ENCODE results near the gene RPL18A. TPM values are rescaled to one million over a fixed set of nuclear protein-coding genes. Genes with fewer than 3 reads are reported as not detected.
A peak's percentile ranks its signal among the peaks of the same experiment; 100 is the strongest.

RPL18A gene
- total and polyA plus RNA-seq, 4 donors: 1,221 to 3,237 (median 1,789) TPM

DNA sequence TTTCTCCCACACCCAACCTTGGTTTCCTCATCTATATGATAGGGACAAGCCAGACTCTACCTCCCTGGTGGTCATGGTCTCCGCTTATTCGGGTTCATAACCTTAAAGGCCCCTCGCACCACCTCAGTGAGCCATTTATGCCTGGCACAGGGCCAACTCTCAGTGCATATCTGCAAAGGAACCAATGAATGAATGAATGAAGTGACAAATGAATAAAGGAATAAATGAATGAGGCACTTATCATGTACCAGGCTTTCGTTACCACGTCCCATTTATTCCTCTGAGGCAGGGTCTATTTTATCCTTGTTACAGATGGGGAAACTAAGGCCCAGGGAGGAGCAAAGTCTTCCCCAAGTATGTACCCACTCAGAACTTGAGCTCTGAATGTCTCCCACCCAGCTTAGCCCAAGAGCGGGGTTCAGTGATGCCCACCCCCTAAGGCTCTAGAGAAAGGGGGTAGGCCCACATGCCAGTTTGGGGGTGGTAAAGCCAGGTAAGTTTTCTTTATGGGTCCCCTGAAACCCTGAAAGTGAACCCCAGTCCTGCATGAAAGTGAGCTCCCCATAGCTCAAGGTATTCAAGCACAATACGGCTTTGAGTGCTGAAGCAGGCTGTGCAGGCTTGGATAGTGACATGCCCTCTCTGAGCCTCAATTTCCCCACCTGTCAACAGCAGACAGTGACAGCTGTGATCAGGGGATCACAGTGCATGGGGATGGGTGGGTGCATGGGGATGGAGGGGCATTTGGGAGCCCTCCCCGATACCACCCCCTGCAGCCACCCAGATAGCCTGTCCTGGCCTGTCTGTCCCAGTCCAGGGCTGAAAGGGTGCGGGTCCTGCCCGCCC lies 11.5 kb downstream of the RPL18A start:
- no peak for ATAC-seq (ENCODE audit: low FRiP score)

GRCh38 chr19:17871878-17872250 lies 12.2 kb downstream of the RPL18A start, which contains the start of gene SLC5A5:
Gene SLC5A5 (plus strand): TSS chr19:17871945. CDS start chr19:17872320, 375 bp downstream.
- ATAC-seq (ENCODE audit: low FRiP score): no peak
- Histone ChIP-seq H3K36me3 (ENCODE audit: control insufficient read depth in 1 of 2, insufficient read depth in 2 of 2, low read length in 1 of 2) (no peaks in the 10 kb centered on the region), H3K4me1 (ENCODE audit: control insufficient read depth in 1 of 2, insufficient read depth in 2 of 2, low read length in 2 of 2) (no peaks in the 10 kb centered on the region), H3K4me3 (ENCODE audit: low read length in 2 of 2) (no peak within 1 kb of the TSS), H3K27me3 (ENCODE audit: control insufficient read depth in 1 of 2, insufficient read depth in 2 of 2, low read length in 1 of 2) (peaks cover 0 to 1% of the 10 kb centered on the region in 2 donors), H3K27ac (ENCODE audit: low read depth in 1 of 2, low read length in 2 of 2) (no peak within 1 kb of the TSS), H3K9me3 (ENCODE audit: control insufficient read depth, low read length) (no peaks in the 10 kb centered on the region)
- intact Hi-C loops (cut with DNase I): no loop called here
- no peak for DNase-seq
- WGBS, 2 donors: 2 to 3% methylated on average over 23 to 26 of the region's 26 CpGs

More for the DNA sequence above, 11.5 kb downstream of the RPL18A start:
- no peak for DNase-seq
- WGBS, 2 donors: 53 to 58% methylated on average over 10 of the region's 10 CpGs
- Histone ChIP-seq H3K4me1 (ENCODE audit: control insufficient read depth in 1 of 2, insufficient read depth in 2 of 2, low read length in 2 of 2) (no peaks in the 10 kb centered on the region), H3K27ac (ENCODE audit: low read depth in 1 of 2, low read length in 2 of 2) (no peak overlapping the region), H3K9me3 (ENCODE audit: control insufficient read depth, low read length) (no peaks in the 10 kb centered on the region), H3K4me3 (ENCODE audit: low read length in 2 of 2) (no peak overlapping the region), H3K36me3 (ENCODE audit: control insufficient read depth in 1 of 2, insufficient read depth in 2 of 2, low read length in 1 of 2) (no peaks in the 10 kb centered on the region), H3K27me3 (ENCODE audit: control insufficient read depth in 1 of 2, insufficient read depth in 2 of 2, low read length in 1 of 2) (peaks cover 0 to 1% of the 10 kb centered on the region in 2 donors)
- intact Hi-C loops (cut with DNase I): no loop called here

- Histone ChIP-seq H3K4me1 (ENCODE audit: control insufficient read depth in 1 of 2, insufficient read depth in 2 of 2, low read length in 2 of 2) (no peaks in the 10 kb centered on the region), H3K27ac (ENCODE audit: low read depth in 1 of 2, low read length in 2 of 2) (no peak overlapping the region), H3K9me3 (ENCODE audit: control insufficient read depth, low read length) (no peaks in the 10 kb centered on the region), H3K4me3 (ENCODE audit: low read length in 2 of 2) (no peak overlapping the region), H3K36me3 (ENCODE audit: control insufficient read depth in 1 of 2, insufficient read depth in 2 of 2, low read length in 1 of 2) (no peaks in the 10 kb centered on the region), H3K27me3 (ENCODE audit: control insufficient read depth in 1 of 2, insufficient read depth in 2 of 2, low read length in 1 of 2) (peaks cover 0 to 1% of the 10 kb centered on the region in 2 donors)
- intact Hi-C loops (cut with DNase I): no loop called here
- DNase-seq (no peak), ATAC-seq (ENCODE audit: low FRiP score) (peak; percentile 13)
- 4 to 6% methylated on average over 49 to 61 of the region's 61 CpGs for WGBS, 2 donors
These were observed 12.7 kb downstream of the RPL18A start for GRCh38 chr19:17872251-17873001.

DNA sequence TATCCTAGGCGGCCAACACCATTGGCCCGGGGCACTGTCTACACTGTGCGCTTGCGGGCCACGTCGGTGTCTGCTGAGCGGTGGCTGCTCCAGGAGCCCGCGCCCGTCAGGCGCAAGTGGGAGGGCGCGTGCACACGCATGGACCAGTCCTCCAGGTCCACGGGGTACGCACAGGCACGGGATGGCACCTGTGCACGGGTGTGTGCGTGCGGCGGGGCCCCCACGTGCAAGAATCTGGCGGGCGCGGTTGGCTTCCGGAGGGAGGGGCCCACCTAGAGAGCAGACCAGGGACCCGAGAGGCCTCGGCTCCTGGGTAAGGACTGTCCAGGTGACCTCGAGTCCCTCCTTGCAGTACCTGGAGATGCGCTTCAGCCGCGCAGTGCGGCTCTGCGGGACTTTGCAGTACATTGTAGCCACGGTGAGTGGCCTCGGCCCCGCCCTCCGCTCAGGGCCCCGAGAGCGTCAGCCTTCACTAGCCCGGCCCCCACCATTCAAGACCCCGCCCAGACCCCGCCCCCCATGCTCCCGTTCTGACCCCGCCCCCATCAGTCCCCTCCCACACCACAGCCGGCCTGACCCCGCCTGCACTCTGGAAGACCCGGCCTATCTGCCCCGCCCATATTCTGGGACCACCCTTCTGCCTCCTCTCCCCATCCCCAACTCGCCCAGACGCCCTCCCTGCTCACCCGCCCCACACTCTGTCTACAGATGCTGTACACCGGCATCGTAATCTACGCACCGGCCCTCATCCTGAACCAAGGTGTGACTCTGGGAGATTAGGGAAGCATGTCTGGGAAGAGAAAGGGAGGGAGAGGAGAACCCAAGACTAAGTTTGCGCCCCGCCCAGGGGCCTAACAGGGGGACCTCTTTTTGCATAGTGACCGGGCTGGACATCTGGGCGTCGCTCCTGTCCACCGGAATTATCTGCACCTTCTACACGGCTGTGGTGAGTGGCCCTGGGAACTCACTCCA lies 14.4 kb downstream of the RPL18A start:
- intact Hi-C loops (cut with DNase I): no loop called here
- Histone ChIP-seq H3K27me3 (ENCODE audit: control insufficient read depth in 1 of 2, insufficient read depth in 2 of 2, low read length in 1 of 2) (peaks cover 0 to 1% of the 10 kb centered on the region in 2 donors), H3K27ac (ENCODE audit: low read depth in 1 of 2, low read length in 2 of 2) (no peak overlapping the region), H3K9me3 (ENCODE audit: control insufficient read depth, low read length) (no peaks in the 10 kb centered on the region), H3K36me3 (ENCODE audit: control insufficient read depth in 1 of 2, insufficient read depth in 2 of 2, low read length in 1 of 2) (no peaks in the 10 kb centered on the region), H3K4me1 (ENCODE audit: control insufficient read depth in 1 of 2, insufficient read depth in 2 of 2, low read length in 2 of 2) (no peaks in the 10 kb centered on the region), H3K4me3 (ENCODE audit: low read length in 2 of 2) (no peak overlapping the region)
- peak; percentile 35 for ATAC-seq (ENCODE audit: low FRiP score)
- DNase-seq: no peak
- 6% methylated on average over 51 to 63 of the region's 63 CpGs for WGBS, 2 donors

GRCh38 chr19:17874758-17875135 lies 15.0 kb downstream of the RPL18A start:
- no peak for ATAC-seq (ENCODE audit: low FRiP score)
- no peak overlapping the region for H3K4me3 ChIP-seq (ENCODE audit: low read length in 2 of 2)
- H3K36me3 ChIP-seq (ENCODE audit: control insufficient read depth in 1 of 2, insufficient read depth in 2 of 2, low read length in 1 of 2): no peaks in the 10 kb centered on the region
- WGBS, 2 donors: 87 to 91% methylated on average over 9 of the region's 9 CpGs
- DNase-seq: no peak
- intact Hi-C loops (cut with DNase I): no loop called here
- H3K4me1 ChIP-seq (ENCODE audit: control insufficient read depth in 1 of 2, insufficient read depth in 2 of 2, low read length in 2 of 2): no peaks in the 10 kb centered on the region
- H3K9me3 ChIP-seq (ENCODE audit: control insufficient read depth, low read length): no peaks in the 10 kb centered on the region
- peaks cover 0 to 1% of the 10 kb centered on the region in 2 donors for H3K27me3 ChIP-seq (ENCODE audit: control insufficient read depth in 1 of 2, insufficient read depth in 2 of 2, low read length in 1 of 2)
- no peak overlapping the region for H3K27ac ChIP-seq (ENCODE audit: low read depth in 1 of 2, low read length in 2 of 2)

GRCh38 chr19:17877696-17878095 lies 18.0 kb downstream of the RPL18A start:
- Histone ChIP-seq H3K4me3 (ENCODE audit: low read length in 2 of 2) (no peak overlapping the region), H3K4me1 (ENCODE audit: control insufficient read depth in 1 of 2, insufficient read depth in 2 of 2, low read length in 2 of 2) (no peaks in the 10 kb centered on the region), H3K9me3 (ENCODE audit: control insufficient read depth, low read length) (no peaks in the 10 kb centered on the region), H3K27me3 (ENCODE audit: control insufficient read depth in 1 of 2, insufficient read depth in 2 of 2, low read length in 1 of 2) (peaks cover 0 to 1% of the 10 kb centered on the region in 2 donors), H3K36me3 (ENCODE audit: control insufficient read depth in 1 of 2, insufficient read depth in 2 of 2, low read length in 1 of 2) (no peaks in the 10 kb centered on the region), H3K27ac (ENCODE audit: low read depth in 1 of 2, low read length in 2 of 2) (no peak overlapping the region)
- 79 to 90% methylated on average over 16 of the region's 16 CpGs for WGBS, 2 donors
- DNase-seq: no peak
- no peak for ATAC-seq (ENCODE audit: low FRiP score)
- intact Hi-C loops (cut with DNase I): no loop called here

DNA sequence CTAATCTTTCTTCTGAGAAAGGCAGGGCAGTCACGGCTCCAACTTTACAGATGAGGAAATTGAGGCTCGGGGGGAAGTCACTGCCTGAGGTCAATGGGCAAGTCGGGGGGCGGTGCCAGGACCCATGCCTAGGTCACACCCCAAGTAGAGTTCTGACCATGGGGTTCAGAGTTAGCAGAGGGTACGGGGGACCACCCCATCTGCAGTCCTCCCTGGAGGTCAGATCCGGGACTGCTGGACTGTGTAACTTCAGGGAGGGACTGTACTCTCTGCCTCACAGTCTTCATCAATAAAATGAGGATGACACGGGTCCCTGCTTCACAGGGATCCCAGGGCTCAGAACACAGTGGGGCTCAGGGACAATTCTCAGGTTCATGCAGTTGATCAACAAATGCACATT lies 19.8 kb downstream of the RPL18A start:
- DNase-seq: no peak
- WGBS, 2 donors: 77 to 79% methylated on average over 7 of the region's 7 CpGs
- no peaks in the 10 kb centered on the region for H3K9me3 ChIP-seq (ENCODE audit: control insufficient read depth, low read length)
- H3K27ac ChIP-seq (ENCODE audit: low read depth in 1 of 2, low read length in 2 of 2): no peak overlapping the region
- no peak for ATAC-seq (ENCODE audit: low FRiP score)
- H3K27me3 ChIP-seq (ENCODE audit: control insufficient read depth in 1 of 2, insufficient read depth in 2 of 2, low read length in 1 of 2): no peaks in the 10 kb centered on the region
- H3K36me3 ChIP-seq (ENCODE audit: control insufficient read depth in 1 of 2, insufficient read depth in 2 of 2, low read length in 1 of 2): no peaks in the 10 kb centered on the region
- intact Hi-C loops (cut with DNase I): no loop called here
- no peak overlapping the region for H3K4me3 ChIP-seq (ENCODE audit: low read length in 2 of 2)
- no peaks in the 10 kb centered on the region for H3K4me1 ChIP-seq (ENCODE audit: control insufficient read depth in 1 of 2, insufficient read depth in 2 of 2, low read length in 2 of 2)

- Histone ChIP-seq H3K27ac (ENCODE audit: low read depth in 1 of 2, low read length in 2 of 2) (no peak overlapping the region), H3K4me1 (ENCODE audit: control insufficient read depth in 1 of 2, insufficient read depth in 2 of 2, low read length in 2 of 2) (no peaks in the 10 kb centered on the region), H3K36me3 (ENCODE audit: control insufficient read depth in 1 of 2, insufficient read depth in 2 of 2, low read length in 1 of 2) (no peaks in the 10 kb centered on the region), H3K9me3 (ENCODE audit: control insufficient read depth, low read length) (no peaks in the 10 kb centered on the region), H3K27me3 (ENCODE audit: control insufficient read depth in 1 of 2, insufficient read depth in 2 of 2, low read length in 1 of 2) (no peaks in the 10 kb centered on the region), H3K4me3 (ENCODE audit: low read length in 2 of 2) (no peak overlapping the region)
- intact Hi-C loops (cut with DNase I): no loop called here
- DNase-seq (no peak), ATAC-seq (ENCODE audit: low FRiP score) (peak; percentile 29)
- 53 to 65% methylated on average over 7 of the region's 7 CpGs for WGBS, 2 donors
These were observed 22.0 kb downstream of the RPL18A start for GRCh38 chr19:17881701-17882100.
